ENCODE data around the gene CFAP65. TPM values are rescaled to one million over a fixed set of nuclear protein-coding genes. Genes with fewer than 3 reads are reported as not detected.
A peak's percentile ranks its signal among the peaks of the same experiment; 100 is the strongest.

CFAP65 gene
- total and polyA plus RNA-seq, 2 of the 4 experiments (the other 2 are of a cell fraction) = not detected

- no peak for TF ChIP-seq RAD21 (IDR thresholded peaks at IDR 0.05; ENCODE audit: low read length)
These were observed 79.4 kb downstream of the CFAP65 start (continued) for GRCh38 chr2:218961651-218962570.

GRCh38 chr2:218961229-218961628 is 80.1 kb downstream of the CFAP65 start:
- DNase-seq = no peak
- Histone ChIP-seq H3K18ac (ENCODE audit: low read depth, low read length) (no peak overlapping the region), H3K23ac (ENCODE audit: low read depth, low read length) (no peak overlapping the region), H4K20me1 (ENCODE audit: insufficient read depth, low read length) (no peaks in the 10 kb centered on the region; the same call in 1 of the 2 replicates), H3K4me3 (ENCODE audit: insufficient read depth, low read depth, low read length) (no peak overlapping the region), H3K9me1 (ENCODE audit: insufficient read depth, low read length) (0 out of 2 replicates have a peak, but pooled peaks cover 4% of the 10 kb centered on the region), H4K8ac (ENCODE audit: low read depth in 2 of 2, low read length in 2 of 2) (no peak overlapping the region), H4K91ac (ENCODE audit: insufficient read depth, low read depth, low read length) (no peak overlapping the region), H3K4me2 (ENCODE audit: low read depth, low read length) (no peak overlapping the region), H3K9ac (ENCODE audit: low read depth, low read length) (no peak overlapping the region), H3K27me3 (ENCODE audit: control insufficient read depth, insufficient read depth, low read length) (peaks cover 61% of the 10 kb centered on the region), H2AK5ac (ENCODE audit: low read depth, low read length) (no peak overlapping the region), H2AFZ (replicated peaks; ENCODE audit: low read length, poor library complexity) (peak overlapping the region; percentile 29), H3K27ac (ENCODE audit: insufficient read depth, low read length) (no peak overlapping the region), H3K79me1 (ENCODE audit: low read depth in 1 of 2, low read length in 2 of 2) (no peaks in the 10 kb centered on the region), H3K36me3 (ENCODE audit: control insufficient read depth, insufficient read depth, low read length) (no peaks in the 10 kb centered on the region), H3K4ac (ENCODE audit: low read depth, low read length) (no peak overlapping the region), H2BK20ac (ENCODE audit: low read depth, low read length) (no peak overlapping the region), H3K4me1 (ENCODE audit: control insufficient read depth, insufficient read depth, low read length) (no peaks in the 10 kb centered on the region), H3K9me3 (ENCODE audit: control insufficient read depth, insufficient read depth, low read length) (no peaks in the 10 kb centered on the region), H2AK9ac (replicated peaks; ENCODE audit: low read depth, low read length, poor library complexity) (no peak overlapping the region), H3K14ac (replicated peaks; ENCODE audit: low read depth, low read length) (no peak overlapping the region), H3K56ac (ENCODE audit: extremely low read depth, insufficient read depth, low read length) (no peak overlapping the region), H4K5ac (ENCODE audit: low read depth, low read length) (no peak overlapping the region), H2BK5ac (ENCODE audit: low read depth, low read length, poor library complexity, severe bottlenecking) (no peak overlapping the region), H2BK120ac (ENCODE audit: low read depth, low read length) (no peak overlapping the region), H2BK15ac (ENCODE audit: low read depth, low read length) (no peak overlapping the region)
- dilution Hi-C loops (cut with HindIII; ENCODE audit: low sequenced_read_pairs, unreplicated experiment) = no loop called here
- 0% methylated on average over 2 of the region's 4 CpGs; no CpG with 5 or more reads in 1 of the 2 experiments for WGBS, 2 experiments (ENCODE audit: extremely low coverage in 2 of 2, insufficient read length in 1 of 2)
- BruUV-seq (replicated peaks) = no TSS peak
- TF ChIP-seq CHD1 (IDR thresholded peaks at IDR 0.05; ENCODE audit: low read depth, low read length) (no peak), BHLHE40 (IDR thresholded peaks at IDR 0.05; ENCODE audit: low read depth, low read length) (no peak), CEBPB (IDR thresholded peaks at IDR 0.05; ENCODE audit: low read depth, low read length) (no peak), MXI1 (IDR thresholded peaks at IDR 0.05; ENCODE audit: borderline replicate concordance, low read depth, low read length) (no peak)
- ChIA-PET CTCF (no interaction called here), POLR2A (ENCODE audit: unreplicated experiment) (no interaction called here)
- in situ Hi-C loops (cut with MboI; ENCODE audit: low sequenced_read_pairs) = no loop called here
- no peak for ATAC-seq (ENCODE audit: low read depth)
- intact Hi-C loops (cut with micrococcal nuclease) = no loop called here

Measured in IMR-90 (cell line).